Endothelial cell of umbilical vein (primary cell): ENCODE measurements around the gene ACTL8.

Source experiments
- CTCF ChIP-seq, 2 donors: IDR thresholded peaks; 1 replicate in 1 of 2; 2 replicates in 1 of 2; pipeline ENCODE4 v1.5.1; 2011; ENCODE audit warnings: low read length in 2 of 2, mild to moderate bottlenecking in 2 of 2, moderate library complexity in 2 of 2, control low read depth in 1 of 2, inconsistent platforms in 1 of 2, low read depth in 1 of 2; ENCODE audit not compliant: insufficient read depth in 1 of 2; ENCODE audit errors: extremely low read depth in 1 of 2
- POLR2A ChIP-seq: IDR thresholded peaks from 2 replicates; pipeline ENCODE4 v1.6.1; 2012; ENCODE audit warnings: low read depth, mild to moderate bottlenecking, control low read depth, low read length
- POLR2AphosphoS5 ChIP-seq: IDR thresholded peaks from 2 replicates; pipeline ENCODE4 v1.6.1; 2012; ENCODE audit warnings: low read depth, mild to moderate bottlenecking, control low read depth, low read length, moderate library complexity; ENCODE audit not compliant: insufficient read depth

GRCh38 chr1:17874710-17875109, 119.6 kb downstream of the ACTL8 start:
- no peak for TF ChIP-seq POLR2A
- TF ChIP-seq POLR2AphosphoS5: no peak
- TF ChIP-seq CTCF (IDR thresholded peaks at IDR 0.05; ENCODE audit: extremely low read depth in 1 of 2, insufficient read depth in 1 of 2, low read depth in 1 of 2, low read length in 2 of 2): no peak
